Loucy (cell line): Measurements from ENCODE around the gene CD3G.

Experiments used
- CTCF ChIP-seq: fragments of 200-600 bp; sonication (generic); conservative IDR thresholded peaks from 2 replicates; pipeline ENCODE4 v1.5.1; 2014; ENCODE audit warnings: mild to moderate bottlenecking, antibody characterized with exemption, low read length
- EZH2phosphoT487 ChIP-seq: fragments of 200-600 bp; IDR thresholded peaks from 2 replicates; pipeline ENCODE4 v1.6.1; 2018; ENCODE audit warnings: antibody characterized with exemption, mild to moderate bottlenecking, moderate library complexity, borderline replicate concordance

- TF ChIP-seq CTCF (no peak), EZH2phosphoT487 (no peak)
These were observed 36.4 kb downstream of the CD3G start for GRCh38 chr11:118380571-118380970.
